GM21528 (cell line): Measurements from ENCODE around the gene TMEM120B.

Experiments used
- ATAC-seq: cut with Tn5 transposase; IDR thresholded peaks from one replicate; pipeline ENCODE4 v1.9.1; 2021; ENCODE audit warnings: mild to moderate bottlenecking, moderate library complexity; ENCODE audit not compliant: unreplicated experiment, low FRiP score

TMEM120B gene

DNA sequence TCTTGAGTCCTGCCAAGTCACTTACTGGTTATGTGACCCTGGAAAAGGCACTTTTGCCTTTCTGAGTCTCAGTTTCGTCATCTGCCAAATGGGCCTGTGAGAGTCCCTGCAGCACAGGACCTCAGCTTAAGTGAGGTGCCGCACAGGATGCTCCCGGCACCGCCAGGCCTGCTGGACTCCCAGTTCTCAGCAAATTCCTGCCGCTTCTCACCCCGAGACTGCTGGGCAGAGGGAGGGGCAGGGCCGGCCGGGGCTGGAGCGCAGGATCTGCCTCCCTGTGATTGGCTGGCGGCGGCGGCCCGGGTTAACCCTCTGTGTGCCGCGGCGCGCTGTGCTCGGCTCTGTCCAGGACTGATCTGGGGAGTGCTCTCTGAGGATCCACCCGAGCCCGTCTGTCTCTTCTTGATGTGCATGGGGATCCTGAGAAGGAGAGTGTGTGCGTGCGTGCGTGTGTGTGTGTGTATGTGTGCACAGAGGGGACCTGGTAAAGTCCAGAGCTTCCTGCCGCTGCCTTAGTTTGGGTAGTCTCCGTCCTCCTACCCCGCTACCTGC lies 99.8 kb downstream of the TMEM120B start:
- no peak for ATAC-seq

DNA sequence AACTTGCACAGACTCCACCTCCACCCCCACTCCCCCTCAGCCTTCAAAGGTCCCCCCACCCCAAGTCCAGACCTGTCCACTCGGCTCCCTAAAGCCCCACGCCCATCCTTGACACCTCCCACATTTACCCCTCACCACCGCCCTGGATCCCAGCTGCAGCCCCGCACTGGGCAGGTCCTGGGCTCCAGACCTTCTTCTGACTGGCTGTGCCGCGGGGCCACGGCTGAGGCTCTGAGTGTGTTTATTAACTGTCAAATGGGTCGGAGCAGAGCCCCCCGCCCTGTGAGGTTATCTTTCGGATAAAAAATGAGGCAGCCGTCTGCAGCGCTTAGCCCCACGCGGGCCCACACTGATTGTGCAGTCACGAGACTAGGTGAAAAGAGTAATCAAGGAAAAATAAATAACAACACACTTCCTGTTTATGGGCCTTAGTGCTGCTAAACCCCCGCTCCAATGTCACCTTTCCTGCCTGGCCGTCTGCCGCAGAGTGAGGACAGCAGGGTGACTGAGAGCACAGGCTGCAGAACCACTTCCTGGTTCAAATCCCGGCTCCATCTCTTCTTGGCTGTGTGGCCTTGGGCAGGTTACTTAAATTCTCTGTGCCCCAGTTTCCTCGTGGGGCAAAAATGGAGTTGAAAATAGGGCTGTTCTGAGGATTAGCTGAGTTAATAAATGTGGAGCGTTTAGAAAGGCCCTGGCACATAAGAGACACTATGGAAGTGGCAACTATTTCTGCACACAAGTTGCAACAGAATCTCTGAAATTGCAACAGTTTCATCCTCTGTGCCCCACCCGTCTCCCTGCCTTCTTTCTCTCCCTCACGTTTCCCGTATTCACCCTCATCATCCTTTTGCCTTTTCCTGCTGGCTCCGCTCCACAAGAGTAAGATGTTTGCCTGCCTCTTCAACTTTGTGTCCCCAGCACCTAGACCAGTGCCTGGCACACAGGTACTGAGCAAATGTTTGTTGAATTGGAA lies 100.7 kb downstream of the TMEM120B start:
- no peak for ATAC-seq

GRCh38 chr12:121813951-121814350 lies 101.4 kb downstream of the TMEM120B start:
- ATAC-seq, result no peak

DNA sequence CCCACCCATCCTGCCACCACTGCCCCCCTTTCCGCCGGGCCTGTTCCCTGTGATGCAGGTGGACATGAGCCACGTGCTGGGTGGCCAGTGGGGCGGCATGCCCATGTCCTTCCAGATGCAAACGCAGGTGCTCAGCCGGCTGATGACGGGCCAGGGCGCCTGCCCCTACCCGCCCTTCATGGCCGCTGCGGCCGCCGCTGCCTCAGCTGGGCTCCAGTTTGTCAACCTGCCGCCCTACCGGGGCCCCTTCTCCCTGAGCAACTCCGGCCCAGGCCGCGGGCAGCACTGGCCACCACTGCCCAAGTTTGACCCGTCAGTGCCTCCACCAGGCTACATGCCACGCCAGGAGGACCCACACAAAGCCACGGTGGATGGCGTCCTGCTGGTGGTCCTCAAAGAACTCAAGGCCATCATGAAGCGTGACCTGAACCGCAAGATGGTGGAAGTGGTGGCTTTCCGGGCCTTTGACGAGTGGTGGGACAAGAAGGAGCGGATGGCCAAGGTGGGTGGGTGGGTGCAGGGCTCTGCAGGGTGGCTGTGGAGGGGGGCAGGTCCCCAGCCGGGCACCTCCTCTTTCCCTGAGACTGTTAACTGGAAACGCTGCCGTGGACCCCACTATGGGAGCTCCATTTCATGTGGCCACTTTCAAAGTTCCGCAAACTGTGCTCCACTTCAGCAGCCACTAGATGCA lies 102.0 kb downstream of the TMEM120B start:
- ATAC-seq, result no peak

- ATAC-seq, result no peak
Observed at GRCh38 chr12:121815263-121815662, 102.7 kb downstream of the TMEM120B start.

DNA sequence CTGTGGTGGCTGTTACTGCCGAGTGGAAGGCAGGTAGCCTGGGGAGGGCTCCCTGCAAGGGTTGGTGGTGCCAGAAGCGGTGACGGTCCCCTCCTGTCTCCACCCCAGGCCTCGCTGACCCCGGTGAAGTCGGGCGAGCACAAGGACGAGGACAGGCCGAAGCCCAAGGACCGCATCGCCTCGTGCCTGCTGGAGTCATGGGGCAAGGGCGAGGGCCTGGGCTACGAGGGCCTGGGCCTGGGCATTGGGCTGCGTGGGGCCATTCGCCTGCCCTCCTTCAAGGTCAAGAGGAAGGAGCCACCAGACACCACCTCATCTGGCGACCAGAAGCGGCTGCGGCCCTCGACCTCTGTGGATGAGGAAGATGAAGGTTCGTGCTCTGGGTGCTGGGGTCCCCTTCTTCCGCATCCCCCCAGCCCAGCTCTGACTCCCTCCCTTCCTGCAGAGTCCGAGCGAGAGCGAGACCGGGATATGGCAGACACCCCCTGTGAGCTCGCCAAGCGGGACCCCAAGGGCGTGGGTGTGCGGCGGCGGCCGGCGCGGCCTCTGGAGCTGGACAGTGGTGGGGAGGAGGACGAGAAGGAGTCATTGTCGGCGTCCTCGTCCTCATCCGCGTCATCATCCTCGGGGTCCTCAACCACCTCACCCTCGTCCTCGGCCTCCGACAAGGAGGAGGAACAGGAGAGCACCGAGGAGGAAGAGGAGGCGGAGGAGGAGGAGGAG lies 104.5 kb downstream of the TMEM120B start:
- no peak for ATAC-seq

- ATAC-seq, result no peak
Observed at GRCh38 chr12:121817648-121818043, 105.1 kb downstream of the TMEM120B start.

GRCh38 chr12:121819212-121819949 lies 106.8 kb downstream of the TMEM120B start:
- ATAC-seq, result no peak

DNA sequence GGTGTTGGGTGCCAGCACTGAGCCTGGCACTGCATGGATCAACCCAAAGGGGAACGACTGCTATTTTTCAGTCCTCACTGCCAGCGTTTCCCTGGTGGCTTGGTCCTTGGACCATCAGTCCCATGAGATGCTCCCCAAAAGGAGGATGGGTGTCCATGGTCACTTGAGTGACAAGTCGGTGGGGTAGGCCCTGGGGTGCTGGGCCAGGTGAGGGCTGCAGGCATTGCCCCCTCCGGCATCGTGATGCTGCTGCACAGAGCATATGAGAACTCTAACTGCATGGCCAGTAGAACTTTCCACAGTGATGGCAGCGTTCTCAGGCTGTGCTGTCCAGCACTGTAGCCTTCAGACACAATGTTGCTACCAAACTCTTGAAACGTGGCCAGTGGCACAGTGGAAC lies 107.5 kb downstream of the TMEM120B start:
- no peak for ATAC-seq

DNA sequence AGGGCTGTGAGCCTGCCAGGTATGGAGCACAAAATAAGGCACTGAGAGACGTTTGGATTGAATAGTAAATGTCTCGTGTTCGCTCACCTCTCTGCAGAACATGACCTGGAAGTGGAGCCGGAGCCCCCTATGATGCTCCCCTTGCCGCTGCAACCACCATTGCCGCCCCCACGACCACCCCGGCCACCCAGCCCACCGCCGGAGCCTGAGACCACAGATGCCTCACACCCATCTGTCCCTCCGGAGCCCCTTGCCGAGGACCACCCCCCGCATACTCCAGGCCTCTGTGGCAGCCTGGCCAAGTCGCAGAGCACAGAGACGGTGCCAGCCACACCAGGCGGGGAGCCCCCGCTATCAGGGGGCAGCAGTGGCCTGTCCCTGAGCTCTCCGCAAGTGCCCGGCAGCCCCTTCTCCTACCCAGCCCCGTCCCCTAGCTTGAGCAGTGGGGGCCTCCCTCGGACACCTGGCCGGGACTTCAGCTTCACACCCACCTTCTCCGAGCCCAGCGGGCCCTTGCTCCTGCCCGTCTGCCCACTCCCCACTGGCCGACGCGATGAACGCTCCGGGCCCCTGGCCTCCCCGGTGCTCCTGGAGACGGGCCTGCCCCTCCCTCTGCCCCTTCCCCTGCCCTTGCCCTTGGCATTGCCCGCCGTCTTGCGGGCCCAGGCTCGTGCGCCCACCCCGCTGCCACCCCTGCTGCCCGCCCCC lies 110.0 kb downstream of the TMEM120B start:
- ATAC-seq, result no peak

- ATAC-seq, result no peak
Observed at GRCh38 chr12:121823101-121823726, 110.7 kb downstream of the TMEM120B start.

- no peak for ATAC-seq
Observed at GRCh38 chr12:121823727-121824115, 111.2 kb downstream of the TMEM120B start.

- no peak for ATAC-seq
Observed at GRCh38 chr12:121825041-121825523, 112.5 kb downstream of the TMEM120B start.

- no peak for ATAC-seq
Observed at GRCh38 chr12:121826318-121827150, 114.0 kb downstream of the TMEM120B start.

- no peak for ATAC-seq
Observed at GRCh38 chr12:121827351-121828099, 115.0 kb downstream of the TMEM120B start.

GRCh38 chr12:121828306-121828705 lies 115.8 kb downstream of the TMEM120B start:
- ATAC-seq, result no peak

DNA sequence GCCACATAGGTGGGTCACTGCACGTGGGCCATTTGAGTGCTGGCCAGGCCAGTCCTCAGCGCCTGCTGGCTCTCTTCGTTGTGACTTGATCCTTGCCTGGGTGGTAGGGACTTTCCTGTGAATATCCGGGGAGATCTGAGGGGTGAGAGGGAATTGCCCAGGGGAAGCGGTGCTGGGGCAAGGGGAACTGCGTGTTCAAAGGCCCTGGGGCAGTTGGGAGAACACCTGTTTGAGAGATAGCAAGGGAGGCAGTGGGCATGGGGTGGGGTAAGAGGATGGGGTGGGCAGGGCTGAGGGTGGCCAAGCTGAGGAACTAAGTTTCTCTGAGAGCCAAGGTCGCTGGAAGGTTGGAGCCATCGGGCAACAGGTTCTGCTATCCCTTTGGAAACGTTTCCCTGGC lies 116.3 kb downstream of the TMEM120B start:
- ATAC-seq, result no peak
